Liver (tissue), 9 donors: Measurements from ENCODE around the gene LAMA1. TPM values are rescaled to one million over a fixed set of nuclear protein-coding genes. Genes with fewer than 3 reads are reported as not detected.

Experiments used
- DNase-seq: peaks from one replicate; pipeline ENCODE4 v3.0.0-alpha.2; 2017; ENCODE audit warnings: low spot score
- H3K27ac ChIP-seq, 2 donors: one replicate each; pipeline ENCODE4 v1.7.0; 2013; ENCODE audit warnings: inconsistent platforms in 2 of 2, low read length in 2 of 2, control low read depth in 1 of 2, low read depth in 1 of 2, mild to moderate bottlenecking in 1 of 2
- H3K27me3 ChIP-seq, 4 donors: one replicate each; pipeline versions ENCODE4 v1.6.1 to v1.7.0; 2013; ENCODE audit warnings: low read length in 3 of 4, inconsistent platforms in 1 of 4, mild to moderate bottlenecking in 1 of 4, moderate library complexity in 1 of 4; ENCODE audit not compliant: control insufficient read depth in 4 of 4, insufficient read depth in 4 of 4
- H3K36me3 ChIP-seq, 4 donors: one replicate each; pipeline versions ENCODE4 v1.6.1 to v1.7.0; 2013; ENCODE audit warnings: low read length in 3 of 4, mild to moderate bottlenecking in 3 of 4, low read depth in 1 of 4, moderate library complexity in 1 of 4; ENCODE audit not compliant: control insufficient read depth in 4 of 4, insufficient read depth in 3 of 4
- H3K4me1 ChIP-seq, 4 donors: one replicate each; pipeline versions ENCODE4 v1.6.1 to v1.7.0; 2013; ENCODE audit warnings: low read length in 3 of 4, mild to moderate bottlenecking in 3 of 4, moderate library complexity in 1 of 4; ENCODE audit not compliant: control insufficient read depth in 4 of 4, insufficient read depth in 4 of 4
- H3K4me3 ChIP-seq, 3 donors: one replicate each; pipeline versions ENCODE4 v1.6.1 to v1.7.0; 2013; ENCODE audit warnings: low read length in 3 of 3, control low read depth in 1 of 3, low read depth in 1 of 3, mild to moderate bottlenecking in 1 of 3
- H3K9ac ChIP-seq, 2 donors: one replicate each; pipeline ENCODE4 v1.7.0; 2013; ENCODE audit warnings: low read length in 2 of 2, mild to moderate bottlenecking in 2 of 2, moderate library complexity in 2 of 2, control low read depth in 1 of 2, low read depth in 1 of 2
- H3K9me3 ChIP-seq, 4 donors: one replicate each; pipeline versions ENCODE4 v1.6.1 to v1.7.0; 2013; ENCODE audit warnings: low read length in 3 of 4; ENCODE audit not compliant: control insufficient read depth in 4 of 4
- EGR1 ChIP-seq, 2 donors: IDR thresholded peaks; 2 replicates each; pipeline ENCODE4 v1.6.1; 2016 to 2018; ENCODE audit warnings: antibody characterized with exemption in 2 of 2, low read depth in 2 of 2
- FOXA1 ChIP-seq: IDR thresholded peaks from 2 replicates; pipeline ENCODE4 v1.6.1; 2016; ENCODE audit warnings: antibody characterized with exemption
- FOXA2 ChIP-seq: IDR thresholded peaks from 2 replicates; pipeline ENCODE4 v1.6.1; 2016; ENCODE audit warnings: antibody characterized with exemption
- GABPA ChIP-seq, 2 donors: IDR thresholded peaks in 1 of 2; conservative IDR thresholded peaks in 1 of 2; 2 replicates each; pipeline ENCODE4 v1.6.1; 2016; ENCODE audit warnings: antibody characterized with exemption in 2 of 2, mild to moderate bottlenecking in 1 of 2, moderate library complexity in 1 of 2
- HNF4G ChIP-seq: IDR thresholded peaks from 2 replicates; pipeline ENCODE4 v1.6.1; 2016; ENCODE audit warnings: antibody characterized with exemption
- JUND ChIP-seq, 2 donors: IDR thresholded peaks; 2 replicates each; pipeline ENCODE4 v1.6.1; 2016; ENCODE audit warnings: antibody characterized with exemption in 2 of 2
- RAD21 ChIP-seq, 2 donors: IDR thresholded peaks; 2 replicates each; pipeline ENCODE4 v1.6.1; 2016; ENCODE audit warnings: antibody characterized with exemption in 2 of 2, mild to moderate bottlenecking in 2 of 2
- RXRA ChIP-seq, 2 donors: IDR thresholded peaks; 2 replicates each; pipeline ENCODE4 v1.6.1; 2017 to 2018; ENCODE audit warnings: antibody characterized with exemption in 2 of 2, mild to moderate bottlenecking in 1 of 2
- SP1 ChIP-seq: IDR thresholded peaks from 2 replicates; pipeline ENCODE4 v1.6.1; 2018; ENCODE audit warnings: antibody characterized with exemption, mild to moderate bottlenecking
- TAF1 ChIP-seq: conservative IDR thresholded peaks from 2 replicates; pipeline ENCODE4 v1.6.1; 2016; ENCODE audit warnings: antibody characterized with exemption, mild to moderate bottlenecking
- YY1 ChIP-seq: IDR thresholded peaks from 2 replicates; pipeline ENCODE4 v1.6.1; 2016; ENCODE audit warnings: antibody characterized with exemption, mild to moderate bottlenecking
- WGBS: extraction: QIAGEN DNeasy Blood & Tissue Kit; methylation state at CpG from one replicate; pipeline ENCODE4 v1.1.7; 2013; 5-methylcytosine and 5-hydroxymethylcytosine counted together
- polyA plus RNA-seq, 2 donors: library from polyadenylated mRNA; stranded (reverse) in 1 of 2; unstranded in 1 of 2; fragments of 200-250 nt in 1 of 2; fragments of >200 nt in 1 of 2; fragmentation: Nextera tagmentation in 1 of 2; extraction: Ambion mirVana in 1 of 2; gene quantifications; one replicate each; pipeline versions ENCODE4 v1.2.1 to v1.2.3, GENCODE V29; 2013 to 2015
- total RNA-seq, 2 donors: library from RNA; depleted of rRNA; stranded (reverse); fragments of >200 nt; gene quantifications; one replicate each; pipeline ENCODE4 v1.2.3, GENCODE V29; 2014
- TF ChIP-seq, protein P1 (sequence below): IDR thresholded peaks from 2 replicates; pipeline ENCODE4 v1.6.1; 2016; ENCODE audit warnings: antibody characterized with exemption
- TF ChIP-seq, protein P2 (sequence below): IDR thresholded peaks from 2 replicates; pipeline ENCODE4 v1.6.1; 2016; ENCODE audit warnings: antibody characterized with exemption
- TF ChIP-seq, protein P3 (sequence below): IDR thresholded peaks from 2 replicates; pipeline ENCODE4 v1.6.1; 2016; ENCODE audit warnings: antibody characterized with exemption, mild to moderate bottlenecking
- TF ChIP-seq, protein P4 (sequence below): fragments of 150-350 bp; IDR thresholded peaks from 2 replicates; pipeline ENCODE4 v1.5.1; 2017; ENCODE audit warnings: improper control_type of control experiment, low read depth, low read length; ENCODE audit not compliant: missing input control
- donor health status: healthy.
- donor health status: healthy.
- donor health status: healthy.
- donor health status: healthy.
- donor health status: healthy.

Gene LAMA1
- total and polyA plus RNA-seq, 4 donors = 0.05 to 0.67 (median 0.43) TPM

DNA sequence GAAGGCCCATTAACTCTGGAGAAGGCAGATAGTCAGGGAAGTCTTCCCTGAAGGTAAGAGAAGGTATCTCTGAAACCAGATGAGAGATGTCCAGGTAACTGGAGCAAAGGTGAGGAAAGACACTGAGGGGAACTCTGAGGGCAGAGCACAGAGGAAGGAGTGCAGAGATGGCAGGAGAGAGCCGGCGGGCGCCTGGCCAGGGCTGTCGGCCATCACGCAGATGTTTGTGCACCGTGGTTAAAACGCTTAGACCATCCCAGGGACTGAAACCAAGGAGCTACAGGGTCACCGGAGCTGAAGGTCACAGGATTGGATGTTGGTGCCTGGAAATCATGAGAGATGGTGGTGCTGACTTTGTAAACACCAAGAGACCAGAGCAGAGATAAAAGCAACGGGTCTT is 55.4 kb downstream of the LAMA1 start:
- no peak overlapping the region for H3K4me3 ChIP-seq
- DNase-seq = no peak
- 44% methylated on average over 9 of the region's 9 CpGs for WGBS

DNA sequence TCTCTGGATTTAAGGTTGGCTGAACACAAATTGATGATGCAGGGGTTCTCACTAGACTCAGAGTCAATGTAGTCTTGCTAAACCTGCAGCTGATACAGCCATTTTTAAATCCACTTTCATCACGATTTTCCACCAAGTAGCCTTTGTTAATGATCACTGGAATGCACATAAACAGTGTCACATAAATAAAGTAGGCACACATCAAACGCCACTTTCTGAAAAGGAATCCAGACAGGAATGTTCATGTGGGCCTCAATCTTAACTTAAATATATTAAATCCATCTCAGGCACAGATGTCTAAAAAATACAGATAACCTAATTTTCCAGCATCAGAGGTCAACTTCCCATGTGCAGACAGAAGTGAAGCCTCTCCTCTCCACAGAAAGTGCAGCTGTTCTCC is 58.3 kb downstream of the LAMA1 start:
- no peak for DNase-seq
- H3K27me3 ChIP-seq = peaks cover 0 to 4% (median 0%) of the 10 kb centered on the region in 4 donors
- 53% methylated on average over 2 of the region's 2 CpGs for WGBS
- H3K9ac ChIP-seq = no peak overlapping the region
- no peaks in the 10 kb centered on the region for H3K36me3 ChIP-seq
- H3K27ac ChIP-seq = no peak overlapping the region
- H3K4me3 ChIP-seq = no peak overlapping the region
- H3K9me3 ChIP-seq = no peaks in the 10 kb centered on the region
- no peaks in the 10 kb centered on the region for H3K4me1 ChIP-seq
- TF ChIP-seq FOXA2 = no peak
- TF ChIP-seq YY1 = no peak
- TF ChIP-seq RAD21 (IDR thresholded peaks at IDR 0.05) = no peak
- TF ChIP-seq, protein P1, sequence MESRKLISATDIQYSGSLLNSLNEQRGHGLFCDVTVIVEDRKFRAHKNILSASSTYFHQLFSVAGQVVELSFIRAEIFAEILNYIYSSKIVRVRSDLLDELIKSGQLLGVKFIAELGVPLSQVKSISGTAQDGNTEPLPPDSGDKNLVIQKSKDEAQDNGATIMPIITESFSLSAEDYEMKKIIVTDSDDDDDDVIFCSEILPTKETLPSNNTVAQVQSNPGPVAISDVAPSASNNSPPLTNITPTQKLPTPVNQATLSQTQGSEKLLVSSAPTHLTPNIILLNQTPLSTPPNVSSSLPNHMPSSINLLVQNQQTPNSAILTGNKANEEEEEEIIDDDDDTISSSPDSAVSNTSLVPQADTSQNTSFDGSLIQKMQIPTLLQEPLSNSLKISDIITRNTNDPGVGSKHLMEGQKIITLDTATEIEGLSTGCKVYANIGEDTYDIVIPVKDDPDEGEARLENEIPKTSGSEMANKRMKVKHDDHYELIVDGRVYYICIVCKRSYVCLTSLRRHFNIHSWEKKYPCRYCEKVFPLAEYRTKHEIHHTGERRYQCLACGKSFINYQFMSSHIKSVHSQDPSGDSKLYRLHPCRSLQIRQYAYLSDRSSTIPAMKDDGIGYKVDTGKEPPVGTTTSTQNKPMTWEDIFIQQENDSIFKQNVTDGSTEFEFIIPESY = no peak
- TF ChIP-seq, protein P2, sequence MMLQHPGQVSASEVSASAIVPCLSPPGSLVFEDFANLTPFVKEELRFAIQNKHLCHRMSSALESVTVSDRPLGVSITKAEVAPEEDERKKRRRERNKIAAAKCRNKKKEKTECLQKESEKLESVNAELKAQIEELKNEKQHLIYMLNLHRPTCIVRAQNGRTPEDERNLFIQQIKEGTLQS = no peak
- TF ChIP-seq, protein P3, sequence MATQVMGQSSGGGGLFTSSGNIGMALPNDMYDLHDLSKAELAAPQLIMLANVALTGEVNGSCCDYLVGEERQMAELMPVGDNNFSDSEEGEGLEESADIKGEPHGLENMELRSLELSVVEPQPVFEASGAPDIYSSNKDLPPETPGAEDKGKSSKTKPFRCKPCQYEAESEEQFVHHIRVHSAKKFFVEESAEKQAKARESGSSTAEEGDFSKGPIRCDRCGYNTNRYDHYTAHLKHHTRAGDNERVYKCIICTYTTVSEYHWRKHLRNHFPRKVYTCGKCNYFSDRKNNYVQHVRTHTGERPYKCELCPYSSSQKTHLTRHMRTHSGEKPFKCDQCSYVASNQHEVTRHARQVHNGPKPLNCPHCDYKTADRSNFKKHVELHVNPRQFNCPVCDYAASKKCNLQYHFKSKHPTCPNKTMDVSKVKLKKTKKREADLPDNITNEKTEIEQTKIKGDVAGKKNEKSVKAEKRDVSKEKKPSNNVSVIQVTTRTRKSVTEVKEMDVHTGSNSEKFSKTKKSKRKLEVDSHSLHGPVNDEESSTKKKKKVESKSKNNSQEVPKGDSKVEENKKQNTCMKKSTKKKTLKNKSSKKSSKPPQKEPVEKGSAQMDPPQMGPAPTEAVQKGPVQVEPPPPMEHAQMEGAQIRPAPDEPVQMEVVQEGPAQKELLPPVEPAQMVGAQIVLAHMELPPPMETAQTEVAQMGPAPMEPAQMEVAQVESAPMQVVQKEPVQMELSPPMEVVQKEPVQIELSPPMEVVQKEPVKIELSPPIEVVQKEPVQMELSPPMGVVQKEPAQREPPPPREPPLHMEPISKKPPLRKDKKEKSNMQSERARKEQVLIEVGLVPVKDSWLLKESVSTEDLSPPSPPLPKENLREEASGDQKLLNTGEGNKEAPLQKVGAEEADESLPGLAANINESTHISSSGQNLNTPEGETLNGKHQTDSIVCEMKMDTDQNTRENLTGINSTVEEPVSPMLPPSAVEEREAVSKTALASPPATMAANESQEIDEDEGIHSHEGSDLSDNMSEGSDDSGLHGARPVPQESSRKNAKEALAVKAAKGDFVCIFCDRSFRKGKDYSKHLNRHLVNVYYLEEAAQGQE = no peak
- TF ChIP-seq JUND (IDR thresholded peaks at IDR 0.05) = no peak
- TF ChIP-seq FOXA1 = no peak

More for the DNA sequence above, 55.4 kb downstream of the LAMA1 start:
- Histone ChIP-seq H3K27ac (no peak overlapping the region), H3K27me3 (peaks cover 0 to 4% (median 0%) of the 10 kb centered on the region in 4 donors), H3K4me1 (no peaks in the 10 kb centered on the region), H3K9me3 (no peaks in the 10 kb centered on the region), H3K36me3 (no peaks in the 10 kb centered on the region), H3K9ac (no peak overlapping the region)
- TF ChIP-seq EGR1 (IDR thresholded peaks at IDR 0.05; ENCODE audit: low read depth in 2 of 2) = no peak
- no peak for TF ChIP-seq GABPA (IDR thresholded peaks at IDR 0.05 in 1 of 2, conservative IDR thresholded peaks at IDR 0.05 in 1 of 2)
- no peak for TF ChIP-seq RAD21 (IDR thresholded peaks at IDR 0.05)
- no peak for TF ChIP-seq JUND (IDR thresholded peaks at IDR 0.05)
- TF ChIP-seq TAF1 = no peak
- no peak for TF ChIP-seq YY1
- TF ChIP-seq, protein P2 = no peak
- TF ChIP-seq, protein P1 = no peak
- no peak for TF ChIP-seq SP1
- TF ChIP-seq, protein P3 = no peak
- no peak for TF ChIP-seq RXRA (IDR thresholded peaks at IDR 0.05)
- TF ChIP-seq, protein P4, sequence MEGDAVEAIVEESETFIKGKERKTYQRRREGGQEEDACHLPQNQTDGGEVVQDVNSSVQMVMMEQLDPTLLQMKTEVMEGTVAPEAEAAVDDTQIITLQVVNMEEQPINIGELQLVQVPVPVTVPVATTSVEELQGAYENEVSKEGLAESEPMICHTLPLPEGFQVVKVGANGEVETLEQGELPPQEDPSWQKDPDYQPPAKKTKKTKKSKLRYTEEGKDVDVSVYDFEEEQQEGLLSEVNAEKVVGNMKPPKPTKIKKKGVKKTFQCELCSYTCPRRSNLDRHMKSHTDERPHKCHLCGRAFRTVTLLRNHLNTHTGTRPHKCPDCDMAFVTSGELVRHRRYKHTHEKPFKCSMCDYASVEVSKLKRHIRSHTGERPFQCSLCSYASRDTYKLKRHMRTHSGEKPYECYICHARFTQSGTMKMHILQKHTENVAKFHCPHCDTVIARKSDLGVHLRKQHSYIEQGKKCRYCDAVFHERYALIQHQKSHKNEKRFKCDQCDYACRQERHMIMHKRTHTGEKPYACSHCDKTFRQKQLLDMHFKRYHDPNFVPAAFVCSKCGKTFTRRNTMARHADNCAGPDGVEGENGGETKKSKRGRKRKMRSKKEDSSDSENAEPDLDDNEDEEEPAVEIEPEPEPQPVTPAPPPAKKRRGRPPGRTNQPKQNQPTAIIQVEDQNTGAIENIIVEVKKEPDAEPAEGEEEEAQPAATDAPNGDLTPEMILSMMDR = no peak
- TF ChIP-seq HNF4G = no peak
- TF ChIP-seq FOXA2 = no peak
